HEK293 (cell line): ENCODE measurements around the gene WRAP73.

Experiments
- GLI4 ChIP-seq: fragments of 450-650 bp; formaldehyde crosslinking; IDR thresholded peaks from 2 replicates; pipeline ENCODE4 v1.5.1; 2016; ENCODE audit warnings: missing biosample characterization, missing genetic modification characterization
- SETDB1 ChIP-seq: IDR thresholded peaks from one replicate; pipeline ENCODE4 v1.6.1; 2017; ENCODE audit warnings: mild to moderate bottlenecking, low read length, moderate library complexity, mixed read lengths; ENCODE audit not compliant: insufficient read length
- TCF7L2 ChIP-seq: IDR thresholded peaks from 2 replicates; pipeline ENCODE4 v1.6.1; 2011; ENCODE audit warnings: low read depth, mild to moderate bottlenecking, inconsistent platforms, low read length, moderate library complexity, borderline replicate concordance
- ZBTB26 ChIP-seq: fragments of 450-650 bp; formaldehyde crosslinking; optimal IDR thresholded peaks from 2 replicates; pipeline ENCODE3; 2016; ENCODE audit warnings: missing biosample characterization, mild to moderate bottlenecking, missing genetic modification characterization
- ZNF133 ChIP-seq: fragments of 450-650 bp; formaldehyde crosslinking; IDR thresholded peaks from 2 replicates; pipeline ENCODE4 v1.5.1; 2016; ENCODE audit warnings: missing biosample characterization, missing genetic modification characterization
- ZNF184 ChIP-seq: fragments of 450-650 bp; IDR thresholded peaks from 2 replicates; pipeline ENCODE4 v1.5.1; 2018; ENCODE audit warnings: missing biosample characterization, mild to moderate bottlenecking, missing genetic modification characterization
- ZNF274 ChIP-seq, 2 experiments: fragments of 200-500 bp in 1 of 2; fragments of 450-650 bp in 1 of 2; sonication (Bioruptor generic) in 1 of 2; formaldehyde crosslinking in 1 of 2; IDR thresholded peaks; 2 replicates each; pipeline versions ENCODE4 v1.5.1 to v1.6.1; 2014 to 2016; ENCODE audit warnings: borderline replicate concordance in 1 of 2, inconsistent platforms in 1 of 2, low read length in 1 of 2, missing biosample characterization in 1 of 2, missing genetic modification characterization in 1 of 2
- ZNF544 ChIP-seq: fragments of 450-650 bp; formaldehyde crosslinking; IDR thresholded peaks from 2 replicates; pipeline ENCODE4 v1.5.0; 2017; ENCODE audit warnings: missing biosample characterization, missing genetic modification characterization
- ZNF660 ChIP-seq: fragments of 450-650 bp; IDR thresholded peaks from 2 replicates; pipeline ENCODE4 v1.5.1; 2018; ENCODE audit warnings: missing biosample characterization, mild to moderate bottlenecking, missing genetic modification characterization
- ZNF768 ChIP-seq: fragments of 450-650 bp; formaldehyde crosslinking; IDR thresholded peaks from 2 replicates; pipeline ENCODE4 v1.5.1; 2018; ENCODE audit warnings: missing biosample characterization, mild to moderate bottlenecking, missing genetic modification characterization
- ZXDB ChIP-seq: fragments of 450-650 bp; formaldehyde crosslinking; IDR thresholded peaks from 2 replicates; pipeline ENCODE4 v1.5.1; 2016; ENCODE audit warnings: missing biosample characterization, missing genetic modification characterization
- TF ChIP-seq, protein P1 (sequence below): fragments of 450-650 bp; formaldehyde crosslinking; IDR thresholded peaks from 2 replicates; pipeline ENCODE4 v1.5.1; 2016; ENCODE audit warnings: missing biosample characterization, missing genetic modification characterization
- TF ChIP-seq, protein P2 (sequence below): fragments of 450-650 bp; formaldehyde crosslinking; IDR thresholded peaks from 2 replicates; pipeline ENCODE4 v1.5.1; 2016; ENCODE audit warnings: missing biosample characterization, missing genetic modification characterization
- TF ChIP-seq, protein P3 (sequence below): fragments of 450-650 bp; IDR thresholded peaks from 2 replicates; pipeline ENCODE4 v1.5.1; 2018; ENCODE audit warnings: missing biosample characterization, mild to moderate bottlenecking, missing genetic modification characterization

DNA sequence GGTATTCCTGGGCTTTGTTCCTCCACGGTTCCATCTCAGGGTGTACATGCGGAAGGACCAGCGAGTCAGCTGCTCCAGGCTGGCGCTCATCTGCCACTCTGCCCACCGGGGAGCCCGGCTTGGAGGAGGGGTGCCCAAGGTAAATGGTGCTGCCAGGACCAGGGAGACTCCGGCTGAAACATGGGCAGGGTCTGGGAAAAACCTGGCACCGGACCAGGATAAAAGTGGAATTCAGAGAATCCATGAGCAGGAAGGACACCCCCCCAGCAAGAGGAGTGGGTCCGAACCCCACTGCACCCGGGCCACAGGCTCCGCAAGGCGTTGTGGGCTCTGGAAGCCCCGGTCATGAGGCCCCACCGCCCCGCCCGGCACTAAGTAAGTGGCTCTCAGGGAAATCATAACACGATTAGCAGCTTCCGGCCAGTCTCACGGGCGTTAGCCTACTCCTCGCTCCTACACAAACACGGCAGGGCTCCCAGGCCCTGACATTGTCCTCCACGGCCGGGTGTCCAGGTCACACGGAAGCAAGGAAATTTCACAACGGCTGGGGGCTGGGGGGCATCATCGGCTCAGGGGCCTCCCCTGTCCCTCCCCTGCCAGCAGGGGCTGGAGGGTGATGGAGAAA lies 59.7 kb downstream of the WRAP73 start:
- TF ChIP-seq ZNF274 (IDR thresholded peaks at IDR 0.05; ENCODE audit: low read length) (no peak), ZNF274 (tag by site-specific recombination; IDR thresholded peaks at IDR 0.05; ENCODE audit: borderline replicate concordance) (no peak), ZNF544 (tag by site-specific recombination) (no peak), ZNF768 (tag by site-specific recombination) (no peak), SETDB1 (no peak), ZNF660 (tag by site-specific recombination) (no peak), ZNF184 (tag by site-specific recombination) (no peak), TCF7L2 (no peak), ZBTB26 (tag by site-specific recombination) (no peak), GLI4 (no peak), ZXDB (tag by site-specific recombination) (no peak), ZNF133 (tag by site-specific recombination) (no peak)
- TF ChIP-seq, protein P1, sequence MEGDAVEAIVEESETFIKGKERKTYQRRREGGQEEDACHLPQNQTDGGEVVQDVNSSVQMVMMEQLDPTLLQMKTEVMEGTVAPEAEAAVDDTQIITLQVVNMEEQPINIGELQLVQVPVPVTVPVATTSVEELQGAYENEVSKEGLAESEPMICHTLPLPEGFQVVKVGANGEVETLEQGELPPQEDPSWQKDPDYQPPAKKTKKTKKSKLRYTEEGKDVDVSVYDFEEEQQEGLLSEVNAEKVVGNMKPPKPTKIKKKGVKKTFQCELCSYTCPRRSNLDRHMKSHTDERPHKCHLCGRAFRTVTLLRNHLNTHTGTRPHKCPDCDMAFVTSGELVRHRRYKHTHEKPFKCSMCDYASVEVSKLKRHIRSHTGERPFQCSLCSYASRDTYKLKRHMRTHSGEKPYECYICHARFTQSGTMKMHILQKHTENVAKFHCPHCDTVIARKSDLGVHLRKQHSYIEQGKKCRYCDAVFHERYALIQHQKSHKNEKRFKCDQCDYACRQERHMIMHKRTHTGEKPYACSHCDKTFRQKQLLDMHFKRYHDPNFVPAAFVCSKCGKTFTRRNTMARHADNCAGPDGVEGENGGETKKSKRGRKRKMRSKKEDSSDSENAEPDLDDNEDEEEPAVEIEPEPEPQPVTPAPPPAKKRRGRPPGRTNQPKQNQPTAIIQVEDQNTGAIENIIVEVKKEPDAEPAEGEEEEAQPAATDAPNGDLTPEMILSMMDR (tag by site-specific recombination), result no peak
- TF ChIP-seq, protein P2, sequence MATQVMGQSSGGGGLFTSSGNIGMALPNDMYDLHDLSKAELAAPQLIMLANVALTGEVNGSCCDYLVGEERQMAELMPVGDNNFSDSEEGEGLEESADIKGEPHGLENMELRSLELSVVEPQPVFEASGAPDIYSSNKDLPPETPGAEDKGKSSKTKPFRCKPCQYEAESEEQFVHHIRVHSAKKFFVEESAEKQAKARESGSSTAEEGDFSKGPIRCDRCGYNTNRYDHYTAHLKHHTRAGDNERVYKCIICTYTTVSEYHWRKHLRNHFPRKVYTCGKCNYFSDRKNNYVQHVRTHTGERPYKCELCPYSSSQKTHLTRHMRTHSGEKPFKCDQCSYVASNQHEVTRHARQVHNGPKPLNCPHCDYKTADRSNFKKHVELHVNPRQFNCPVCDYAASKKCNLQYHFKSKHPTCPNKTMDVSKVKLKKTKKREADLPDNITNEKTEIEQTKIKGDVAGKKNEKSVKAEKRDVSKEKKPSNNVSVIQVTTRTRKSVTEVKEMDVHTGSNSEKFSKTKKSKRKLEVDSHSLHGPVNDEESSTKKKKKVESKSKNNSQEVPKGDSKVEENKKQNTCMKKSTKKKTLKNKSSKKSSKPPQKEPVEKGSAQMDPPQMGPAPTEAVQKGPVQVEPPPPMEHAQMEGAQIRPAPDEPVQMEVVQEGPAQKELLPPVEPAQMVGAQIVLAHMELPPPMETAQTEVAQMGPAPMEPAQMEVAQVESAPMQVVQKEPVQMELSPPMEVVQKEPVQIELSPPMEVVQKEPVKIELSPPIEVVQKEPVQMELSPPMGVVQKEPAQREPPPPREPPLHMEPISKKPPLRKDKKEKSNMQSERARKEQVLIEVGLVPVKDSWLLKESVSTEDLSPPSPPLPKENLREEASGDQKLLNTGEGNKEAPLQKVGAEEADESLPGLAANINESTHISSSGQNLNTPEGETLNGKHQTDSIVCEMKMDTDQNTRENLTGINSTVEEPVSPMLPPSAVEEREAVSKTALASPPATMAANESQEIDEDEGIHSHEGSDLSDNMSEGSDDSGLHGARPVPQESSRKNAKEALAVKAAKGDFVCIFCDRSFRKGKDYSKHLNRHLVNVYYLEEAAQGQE, result no peak
- TF ChIP-seq, protein P3, sequence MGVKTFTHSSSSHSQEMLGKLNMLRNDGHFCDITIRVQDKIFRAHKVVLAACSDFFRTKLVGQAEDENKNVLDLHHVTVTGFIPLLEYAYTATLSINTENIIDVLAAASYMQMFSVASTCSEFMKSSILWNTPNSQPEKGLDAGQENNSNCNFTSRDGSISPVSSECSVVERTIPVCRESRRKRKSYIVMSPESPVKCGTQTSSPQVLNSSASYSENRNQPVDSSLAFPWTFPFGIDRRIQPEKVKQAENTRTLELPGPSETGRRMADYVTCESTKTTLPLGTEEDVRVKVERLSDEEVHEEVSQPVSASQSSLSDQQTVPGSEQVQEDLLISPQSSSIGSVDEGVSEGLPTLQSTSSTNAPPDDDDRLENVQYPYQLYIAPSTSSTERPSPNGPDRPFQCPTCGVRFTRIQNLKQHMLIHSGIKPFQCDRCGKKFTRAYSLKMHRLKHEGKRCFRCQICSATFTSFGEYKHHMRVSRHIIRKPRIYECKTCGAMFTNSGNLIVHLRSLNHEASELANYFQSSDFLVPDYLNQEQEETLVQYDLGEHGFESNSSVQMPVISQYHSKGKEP (tag by site-specific recombination), result no peak
